ENCODE results near the gene COP1.
A peak's percentile ranks its signal among the peaks of the same experiment; 100 is the strongest.
"Not testable (repeated sequence)": the region's sequence is repeated elsewhere in the genome, so short reads cannot be mapped to it uniquely, and the experiment has no call there.

Gene COP1

DNA sequence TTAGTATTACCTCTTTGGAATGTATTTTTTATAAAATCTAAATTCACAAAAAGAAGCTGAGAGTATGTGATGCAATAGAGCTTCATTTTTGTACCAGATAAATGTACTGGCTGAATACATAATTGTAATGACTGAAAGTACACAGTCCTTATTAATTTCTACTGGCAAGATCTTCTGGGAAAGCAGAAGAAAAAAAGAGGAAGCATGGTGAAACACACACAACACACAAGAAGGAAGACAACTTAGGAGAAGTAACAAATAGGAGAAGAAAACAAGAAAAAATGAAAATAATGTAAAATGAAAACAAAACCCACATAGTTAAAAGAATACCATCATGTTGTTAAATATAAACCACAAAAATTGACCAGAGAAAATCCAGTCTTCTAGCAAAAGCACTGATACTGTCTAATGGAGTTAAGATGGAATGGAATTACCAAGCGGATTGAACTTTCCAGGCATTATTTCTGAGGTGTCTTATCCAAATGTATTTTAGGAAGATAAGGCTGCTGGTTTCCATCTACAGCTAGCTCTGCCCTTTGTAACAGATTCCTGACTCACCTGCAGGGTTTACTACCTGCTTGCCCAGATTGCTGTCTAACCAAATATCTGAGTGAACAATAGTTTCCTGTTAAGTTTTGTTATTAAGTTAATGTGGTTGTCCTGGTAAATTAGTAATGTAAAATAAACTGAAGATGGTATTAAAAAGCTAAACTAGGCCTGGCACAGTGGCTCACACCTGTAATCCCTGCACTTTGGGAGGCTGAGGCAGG, 4.5 kb upstream of the COP1 start:
- no peak for DNase-seq (ENCODE audit: low read depth)
- H3K4me3 ChIP-seq (ENCODE audit: low read depth, low read length), result no peak overlapping the region
- TF ChIP-seq, protein P1, sequence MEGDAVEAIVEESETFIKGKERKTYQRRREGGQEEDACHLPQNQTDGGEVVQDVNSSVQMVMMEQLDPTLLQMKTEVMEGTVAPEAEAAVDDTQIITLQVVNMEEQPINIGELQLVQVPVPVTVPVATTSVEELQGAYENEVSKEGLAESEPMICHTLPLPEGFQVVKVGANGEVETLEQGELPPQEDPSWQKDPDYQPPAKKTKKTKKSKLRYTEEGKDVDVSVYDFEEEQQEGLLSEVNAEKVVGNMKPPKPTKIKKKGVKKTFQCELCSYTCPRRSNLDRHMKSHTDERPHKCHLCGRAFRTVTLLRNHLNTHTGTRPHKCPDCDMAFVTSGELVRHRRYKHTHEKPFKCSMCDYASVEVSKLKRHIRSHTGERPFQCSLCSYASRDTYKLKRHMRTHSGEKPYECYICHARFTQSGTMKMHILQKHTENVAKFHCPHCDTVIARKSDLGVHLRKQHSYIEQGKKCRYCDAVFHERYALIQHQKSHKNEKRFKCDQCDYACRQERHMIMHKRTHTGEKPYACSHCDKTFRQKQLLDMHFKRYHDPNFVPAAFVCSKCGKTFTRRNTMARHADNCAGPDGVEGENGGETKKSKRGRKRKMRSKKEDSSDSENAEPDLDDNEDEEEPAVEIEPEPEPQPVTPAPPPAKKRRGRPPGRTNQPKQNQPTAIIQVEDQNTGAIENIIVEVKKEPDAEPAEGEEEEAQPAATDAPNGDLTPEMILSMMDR (IDR thresholded peaks at IDR 0.05; ENCODE audit: insufficient read depth, low read depth, low read length, missing control alignments), result no peak

DNA sequence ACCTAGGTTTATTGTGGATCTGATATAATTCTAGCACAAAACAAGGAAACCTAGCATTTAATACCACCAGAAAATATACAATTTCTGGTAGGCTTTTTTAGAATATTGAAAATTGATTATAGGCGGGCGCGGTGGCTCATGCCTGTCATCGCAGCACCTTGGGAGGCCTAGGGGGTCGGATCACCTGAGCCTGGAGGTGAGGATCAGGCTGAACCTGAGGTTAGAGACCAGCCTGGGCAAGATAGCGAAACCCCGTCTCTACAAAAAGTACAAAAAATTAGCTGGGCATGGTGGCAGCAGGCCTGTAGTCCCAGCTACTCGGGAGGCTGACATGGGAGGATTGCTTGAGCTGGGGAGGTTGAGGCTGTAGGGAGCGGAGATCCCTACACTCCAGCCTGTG, 948 bp upstream of the COP1 start:
- peak overlapping the region; percentile 98 for H3K4me3 ChIP-seq (ENCODE audit: low read depth, low read length)
- peak; percentile 36 for DNase-seq (ENCODE audit: low read depth)
- TF ChIP-seq, protein P1 (IDR thresholded peaks at IDR 0.05; ENCODE audit: insufficient read depth, low read depth, low read length, missing control alignments), result no peak

DNA sequence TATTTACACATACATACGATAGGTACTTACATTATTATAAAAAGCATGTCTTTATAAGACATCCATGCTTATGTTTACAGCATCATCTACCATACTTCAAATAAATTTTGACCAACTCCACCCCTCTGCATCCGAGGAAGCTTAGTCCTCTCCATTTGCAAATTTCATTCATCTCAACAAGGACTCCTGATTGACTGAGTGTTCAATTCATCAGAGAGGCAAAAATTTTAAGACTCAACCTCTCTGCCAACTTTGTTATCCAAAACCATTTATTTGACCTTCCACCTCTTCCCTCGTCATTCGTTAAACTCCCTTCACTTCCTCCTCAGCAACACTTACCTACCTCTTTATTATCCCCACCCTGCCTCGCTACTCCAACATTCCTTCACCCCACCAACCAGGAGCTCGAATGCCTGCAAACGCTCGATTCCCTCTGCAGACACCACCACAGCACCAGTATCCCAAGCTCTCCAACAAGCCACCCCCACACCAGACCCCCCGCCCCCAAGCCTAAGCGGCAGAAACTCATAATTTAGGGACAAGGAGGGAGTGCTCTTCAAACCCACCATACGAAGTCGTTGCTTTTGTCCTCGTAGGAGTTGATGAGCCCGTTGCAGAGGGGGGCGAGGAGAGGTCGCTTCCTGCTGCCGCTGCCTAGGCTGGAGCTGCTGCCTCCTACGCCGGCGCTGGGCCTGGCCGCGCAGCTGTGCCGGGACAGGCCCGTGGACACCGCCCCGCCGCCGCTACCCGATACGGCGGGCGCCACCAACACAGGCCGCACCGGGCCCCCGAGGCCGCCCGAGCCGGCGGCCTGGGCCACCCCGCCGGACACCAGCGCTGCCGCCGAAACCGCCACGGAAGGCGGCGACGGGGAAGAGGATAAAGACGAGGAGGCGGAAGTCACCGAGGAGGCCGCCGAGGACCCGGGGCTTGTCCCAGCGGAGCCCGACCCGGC, 803 bp downstream of the COP1 start:
- H3K4me3 ChIP-seq (ENCODE audit: low read depth, low read length), result peak overlapping the region; percentile 98
- no peak for DNase-seq (ENCODE audit: low read depth)
- TF ChIP-seq, protein P1 (IDR thresholded peaks at IDR 0.05; ENCODE audit: insufficient read depth, low read depth, low read length, missing control alignments), result no peak

DNA sequence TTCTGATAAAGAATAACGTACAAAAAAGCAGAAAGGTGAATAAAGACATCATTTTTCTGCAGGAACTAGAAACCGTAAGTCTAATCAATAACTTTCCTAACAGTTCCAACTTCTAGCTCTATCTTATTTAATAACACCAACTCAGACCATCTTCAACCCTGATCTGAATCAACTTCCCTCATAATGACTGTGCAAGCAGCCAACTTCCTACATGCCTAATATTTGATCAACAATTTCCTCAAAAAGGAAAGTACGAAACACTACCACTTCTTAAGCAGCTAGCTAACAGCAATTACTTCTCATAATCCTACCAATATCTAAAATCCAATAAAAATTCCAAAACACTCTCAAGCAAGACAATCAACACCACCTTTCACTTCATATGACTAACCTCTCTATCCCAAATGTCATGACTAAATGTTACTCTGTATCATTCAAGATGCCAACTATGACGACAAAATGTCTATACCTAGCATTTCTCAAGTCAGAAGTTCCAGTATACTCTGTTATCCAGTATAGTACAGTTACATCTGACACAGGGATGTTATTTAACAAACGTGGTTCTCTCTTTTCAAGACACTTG, 1.7 kb downstream of the COP1 start:
- TF ChIP-seq, protein P1 (IDR thresholded peaks at IDR 0.05; ENCODE audit: insufficient read depth, low read depth, low read length, missing control alignments), result no peak
- H3K4me3 ChIP-seq (ENCODE audit: low read depth, low read length), result peak overlapping the region; percentile 98
- peak; percentile 25 for DNase-seq (ENCODE audit: low read depth)

DNA sequence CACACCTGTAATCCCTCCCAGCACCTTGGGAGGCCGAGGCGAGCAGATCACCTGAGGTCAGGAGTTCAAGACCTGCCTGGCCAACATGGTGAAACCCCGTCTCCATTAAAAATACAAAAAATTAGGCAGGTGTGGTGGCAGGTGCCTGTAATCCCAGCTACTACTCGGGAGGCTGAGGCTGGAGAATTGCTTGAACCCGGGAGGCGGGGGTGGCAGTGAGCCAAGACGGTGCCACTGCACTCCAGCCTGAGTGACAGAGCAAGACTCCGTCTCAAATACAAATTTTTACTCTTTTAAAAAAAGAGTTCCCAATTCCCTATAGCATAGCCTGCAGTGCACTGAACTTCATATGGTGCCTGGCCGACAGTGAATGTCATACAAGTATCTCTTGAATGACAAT, 2.4 kb downstream of the COP1 start:
- DNase-seq (ENCODE audit: low read depth), result not testable (repeated sequence)
- peak overlapping the region; percentile 98 for H3K4me3 ChIP-seq (ENCODE audit: low read depth, low read length)

DNA sequence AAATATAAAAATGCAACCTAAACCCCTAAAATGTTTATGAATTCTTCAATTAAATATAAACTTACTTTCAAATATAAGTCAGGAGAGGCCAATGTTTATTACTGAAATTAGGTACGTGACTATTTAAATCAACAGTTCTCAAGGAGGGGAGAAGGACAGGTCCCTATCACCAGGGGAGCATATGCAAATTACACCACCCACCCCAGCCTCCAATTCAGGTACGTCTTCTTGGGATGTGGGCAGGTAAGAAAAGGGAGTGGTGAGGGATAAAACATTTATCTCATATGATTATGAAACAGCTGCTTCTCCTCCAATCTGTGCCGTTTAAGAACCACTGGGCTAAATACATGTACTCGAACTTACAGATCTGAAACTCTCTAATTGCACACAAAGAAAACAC, 3.4 kb downstream of the COP1 start:
- peak overlapping the region; percentile 98 for H3K4me3 ChIP-seq (ENCODE audit: low read depth, low read length)
- DNase-seq (ENCODE audit: low read depth), result peak; percentile 29
- TF ChIP-seq, protein P1 (IDR thresholded peaks at IDR 0.05; ENCODE audit: insufficient read depth, low read depth, low read length, missing control alignments), result no peak

DNA sequence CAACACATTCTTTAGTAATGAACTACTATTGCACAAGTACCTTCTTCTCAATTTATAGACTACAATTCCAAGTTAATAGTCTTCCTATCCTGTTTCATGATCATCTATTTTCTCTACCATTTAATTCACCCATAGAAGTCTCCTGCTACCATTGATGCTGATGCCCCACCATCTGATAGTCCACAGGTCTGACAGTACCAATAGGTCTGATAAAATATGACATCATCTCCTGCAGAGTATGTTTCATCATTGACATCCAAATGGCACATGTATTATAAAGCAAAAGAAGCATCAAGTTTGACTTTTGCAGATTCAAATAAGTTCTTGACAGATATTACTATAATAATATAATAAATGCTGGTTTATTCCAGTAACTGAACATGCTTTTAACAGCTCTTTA, 5.5 kb downstream of the COP1 start:
- no peak overlapping the region for H3K4me3 ChIP-seq (ENCODE audit: low read depth, low read length)
- DNase-seq (ENCODE audit: low read depth), result no peak
- TF ChIP-seq, protein P1 (IDR thresholded peaks at IDR 0.05; ENCODE audit: insufficient read depth, low read depth, low read length, missing control alignments), result no peak
